Prostate gland (tissue), 2 donors: Measurements from ENCODE around the gene CPNE1. TPM values are rescaled to one million over a fixed set of nuclear protein-coding genes. Genes with fewer than 3 reads are reported as not detected.

ENCODE experiments used
- DNase-seq: peaks from one replicate; pipeline ENCODE4 v3.0.0-alpha.2; 2019; ENCODE audit warnings: low spot score
- H3K27ac ChIP-seq, 2 donors: fragments of 200-600 bp; sonication (generic); 2 replicates each; pipeline ENCODE4 v1.5.1; 2017 to 2019
- H3K27me3 ChIP-seq: fragments of 200-600 bp; sonication (generic); replicated peaks from 2 replicates; pipeline ENCODE4 v1.5.1; 2019; ENCODE audit not compliant: insufficient read depth
- H3K36me3 ChIP-seq, 2 donors: fragments of 200-600 bp; sonication (generic); 1 replicate in 1 of 2; 2 replicates in 1 of 2; pipeline versions ENCODE4 v1.5.1 to v1.8.1; 2017 to 2019
- H3K4me1 ChIP-seq: fragments of 200-600 bp; sonication (generic); replicated peaks from 2 replicates; pipeline ENCODE4 v1.5.1; 2019
- H3K4me3 ChIP-seq, 2 donors: fragments of 200-600 bp; sonication (generic); 2 replicates each; pipeline ENCODE4 v1.5.1; 2017 to 2019
- H3K9me3 ChIP-seq: fragments of 200-600 bp; sonication (generic); 2 replicates; pipeline ENCODE4 v1.5.1; 2017
- CTCF ChIP-seq, 4 experiments: fragments of 200-600 bp in 2 of 4; fragments of 450-650 bp in 2 of 4; sonication (generic) in 2 of 4; IDR thresholded peaks; 1 replicate in 3 of 4; 2 replicates in 1 of 4; pipeline ENCODE4 v1.5.1; 2016 to 2019; ENCODE audit warnings: antibody characterized with exemption in 4 of 4, mild to moderate bottlenecking in 2 of 4, moderate library complexity in 2 of 4
- POLR2A ChIP-seq: fragments of 450-650 bp; IDR thresholded peaks from one replicate; pipeline ENCODE4 v1.6.1; 2016; ENCODE audit warnings: antibody characterized with exemption, mild to moderate bottlenecking
- POLR2AphosphoS5 ChIP-seq: sonication (generic); formaldehyde crosslinking; IDR thresholded peaks from one replicate; pipeline ENCODE4 v1.6.1; 2017; ENCODE audit warnings: antibody characterized with exemption
- WGBS: methylation state at CpG from one replicate; pipeline ENCODE4 v1.1.5; 2018; 5-methylcytosine and 5-hydroxymethylcytosine counted together
- intact Hi-C: fragments of 100-400 bp; cut with DNase I; formaldehyde crosslinking; loops from one replicate; pipeline ENCODE4 v1.14.2; 2022
- total RNA-seq, 2 donors: library from RNA; depleted of rRNA; stranded (reverse); fragments of >200 nt; gene quantifications; one replicate each; pipeline ENCODE4 v1.1.0, GENCODE V29; 2016

Gene CPNE1
- total RNA-seq, 2 donors from 2014 or later, result 90.1 to 91.4 TPM

- no peak overlapping the region for H3K4me3 ChIP-seq
- no peaks in the 10 kb centered on the region for H3K36me3 ChIP-seq
- WGBS, result 70% methylated on average over 2 of the region's 2 CpGs
- H3K27ac ChIP-seq, result no peak overlapping the region
- H3K4me1 ChIP-seq, result no peaks in the 10 kb centered on the region
- intact Hi-C loops, result no loop called here
- H3K27me3 ChIP-seq, result no peaks in the 10 kb centered on the region
- no peaks in the 10 kb centered on the region for H3K9me3 ChIP-seq
- TF ChIP-seq POLR2A, result no peak
- no peak for TF ChIP-seq POLR2AphosphoS5
- no peak for TF ChIP-seq CTCF (IDR thresholded peaks at IDR 0.05)
- DNase-seq, result no peak
These were observed 19.9 kb downstream of the CPNE1 start for GRCh38 chr20:35644806-35645205.

GRCh38 chr20:35643045-35643444, 21.7 kb downstream of the CPNE1 start:
- no peaks in the 10 kb centered on the region for H3K9me3 ChIP-seq
- no peaks in the 10 kb centered on the region for H3K4me1 ChIP-seq
- 97% methylated on average over 7 of the region's 7 CpGs for WGBS
- no peaks in the 10 kb centered on the region for H3K27me3 ChIP-seq
- no peak for DNase-seq
- TF ChIP-seq POLR2AphosphoS5 (no peak), CTCF (IDR thresholded peaks at IDR 0.05) (no peak), POLR2A (no peak)
- no peaks in the 10 kb centered on the region for H3K36me3 ChIP-seq
- intact Hi-C loops, result no loop called here
- no peak overlapping the region for H3K27ac ChIP-seq
- H3K4me3 ChIP-seq, result no peak overlapping the region

GRCh38 chr20:35641743-35642142, 23.0 kb downstream of the CPNE1 start:
- no peaks in the 10 kb centered on the region for H3K27me3 ChIP-seq
- H3K4me3 ChIP-seq, result no peak overlapping the region
- no peak for DNase-seq
- WGBS, result 92% methylated on average over 4 of the region's 4 CpGs
- intact Hi-C loops, result no loop called here
- H3K9me3 ChIP-seq, result no peaks in the 10 kb centered on the region
- H3K4me1 ChIP-seq, result no peaks in the 10 kb centered on the region
- no peak overlapping the region for H3K27ac ChIP-seq
- no peaks in the 10 kb centered on the region for H3K36me3 ChIP-seq
- TF ChIP-seq POLR2AphosphoS5 (no peak), CTCF (IDR thresholded peaks at IDR 0.05) (no peak), POLR2A (no peak)

- no peaks in the 10 kb centered on the region for H3K4me1 ChIP-seq
- 76% methylated on average over 3 of the region's 3 CpGs for WGBS
- no peaks in the 10 kb centered on the region for H3K36me3 ChIP-seq
- H3K9me3 ChIP-seq, result no peaks in the 10 kb centered on the region
- H3K27ac ChIP-seq, result no peak overlapping the region
- DNase-seq, result no peak
- no peak overlapping the region for H3K4me3 ChIP-seq
- TF ChIP-seq POLR2A (no peak), POLR2AphosphoS5 (no peak), CTCF (IDR thresholded peaks at IDR 0.05) (no peak)
- intact Hi-C loops, result no loop called here
- H3K27me3 ChIP-seq, result no peaks in the 10 kb centered on the region
These were observed 24.0 kb downstream of the CPNE1 start for GRCh38 chr20:35640724-35641123.

GRCh38 chr20:35638751-35639150, 25.9 kb downstream of the CPNE1 start:
- H3K4me1 ChIP-seq, result no peaks in the 10 kb centered on the region
- no peaks in the 10 kb centered on the region for H3K9me3 ChIP-seq
- no peaks in the 10 kb centered on the region for H3K36me3 ChIP-seq
- TF ChIP-seq POLR2A (no peak), POLR2AphosphoS5 (no peak), CTCF (IDR thresholded peaks at IDR 0.05) (no peak)
- DNase-seq, result no peak
- WGBS, result 35% methylated on average over 2 of the region's 2 CpGs
- no peak overlapping the region for H3K4me3 ChIP-seq
- no peaks in the 10 kb centered on the region for H3K27me3 ChIP-seq
- H3K27ac ChIP-seq, result no peak overlapping the region
- intact Hi-C loops, result no loop called here
